ENCODE measurements around the gene IPO9.

GRCh38 chr1:201813226-201813625 lies 15.7 kb upstream of the IPO9 start:
- TF ChIP-seq CTCF (IDR thresholded peaks at IDR 0.05; ENCODE audit: low read depth, low read length) (no peak), POLR2A (IDR thresholded peaks at IDR 0.05; ENCODE audit: extremely low read depth, insufficient read length) (no peak)
